Stimulated activated CD4-positive, alpha-beta T cell treated with anti-CD3 and anti-CD28 coated beads, TNF-alpha, amount 100 ng/mL, for 48 hours (primary cell): Measurements from ENCODE around the gene CCDC182.
A peak's percentile ranks its signal among the peaks of the same experiment; 100 is the strongest.

Experiments
- DNase-seq, 3 donors: peaks; one replicate each; pipeline ENCODE4 v3.0.0-alpha.2; 2020; ENCODE audit warnings: low read depth in 3 of 3

CCDC182 gene

DNA sequence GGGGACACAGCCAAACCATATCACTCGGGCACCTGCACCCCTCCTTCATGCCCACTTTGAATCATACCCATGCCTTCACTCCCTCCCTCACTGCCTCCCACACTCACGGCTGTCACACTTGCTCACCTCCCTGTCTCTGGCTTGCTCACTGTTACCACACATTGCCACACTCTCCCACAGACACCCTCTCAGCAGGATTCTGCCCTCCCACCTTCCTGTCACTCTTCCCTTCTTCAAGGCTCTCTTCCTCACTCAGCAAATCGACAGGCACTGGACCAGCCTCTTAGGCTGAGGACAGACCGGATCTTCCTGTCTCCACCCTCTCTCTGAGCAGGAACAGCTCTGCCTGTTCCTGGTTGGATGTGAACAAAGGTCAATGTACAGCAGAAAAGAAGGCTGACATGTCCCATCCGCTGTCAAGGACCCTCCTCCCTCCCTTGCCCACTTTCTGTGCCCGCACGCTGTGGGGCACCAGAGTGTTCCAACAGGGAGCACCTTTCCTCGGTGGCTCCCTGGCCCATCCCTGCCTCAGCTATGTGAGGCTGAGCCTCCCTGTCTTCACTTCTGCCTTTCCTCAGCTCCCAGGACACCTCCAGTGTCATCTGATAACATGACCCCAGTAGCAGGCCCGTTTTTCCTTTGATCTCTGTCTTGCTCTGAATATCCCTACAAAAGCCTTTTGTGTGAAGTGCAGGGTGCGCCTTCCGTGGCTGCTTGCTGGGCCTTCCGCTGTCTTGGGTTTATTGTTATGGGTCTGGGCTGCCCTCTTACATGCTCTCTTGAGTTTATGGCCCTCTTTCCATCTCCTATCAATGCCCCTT, 47.0 kb downstream of the CCDC182 start:
- peak in 1 of 3 donors; percentile 20 for DNase-seq

DNA sequence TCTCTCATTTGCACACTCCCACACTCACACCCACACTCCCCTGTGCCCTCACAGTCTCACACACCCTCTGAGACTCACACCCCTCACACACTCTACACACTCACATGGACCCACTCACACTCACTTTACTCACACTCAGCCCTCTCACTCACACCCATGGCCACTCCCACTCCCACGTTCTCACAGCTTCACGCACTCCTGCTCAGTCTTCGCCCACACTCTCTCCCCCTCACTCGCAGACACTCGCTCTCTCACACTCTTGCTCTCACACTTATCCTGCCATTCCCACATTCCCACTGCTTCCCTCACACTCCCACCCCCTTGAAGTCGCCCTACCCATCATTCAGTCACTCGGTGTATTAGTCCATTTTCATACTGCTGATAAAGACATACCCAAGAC, 47.9 kb downstream of the CCDC182 start:
- DNase-seq: no peak

DNA sequence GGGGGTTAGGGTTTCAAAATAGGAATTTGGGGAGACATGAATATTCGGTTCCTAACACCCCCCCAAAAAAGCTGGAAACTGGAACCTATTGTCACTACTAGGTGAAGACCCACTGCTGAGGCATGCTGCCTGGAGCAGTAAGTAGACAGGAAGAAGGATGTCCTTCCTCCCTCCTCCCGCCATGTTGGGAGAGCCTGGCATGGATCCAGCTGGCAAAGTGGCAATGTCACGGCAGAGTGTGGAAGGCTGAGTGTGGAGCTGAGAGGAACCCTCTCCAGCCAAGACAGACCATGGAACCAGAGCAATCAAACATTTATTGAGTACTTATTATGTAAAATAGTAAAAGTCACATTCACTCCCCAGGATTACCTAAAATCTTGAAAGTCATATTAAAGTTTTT, 49.0 kb downstream of the CCDC182 start:
- DNase-seq: no peak
